Hematopoietic multipotent progenitor cell treated with erythropoietin and hydrocortisone succinate and interleukin-3 and kit ligand, for 17 days (in vitro differentiated cells): Measurements from ENCODE around the gene CACNB1.
"Not testable (repeated sequence)": the region's sequence is repeated elsewhere in the genome, so short reads cannot be mapped to it uniquely, and the experiment has no call there.

ENCODE experiments used
- DNase-seq: peaks from one replicate; pipeline ENCODE4 v3.0.0-alpha.2; 2015; ENCODE audit warnings: low spot score

Gene CACNB1

DNA sequence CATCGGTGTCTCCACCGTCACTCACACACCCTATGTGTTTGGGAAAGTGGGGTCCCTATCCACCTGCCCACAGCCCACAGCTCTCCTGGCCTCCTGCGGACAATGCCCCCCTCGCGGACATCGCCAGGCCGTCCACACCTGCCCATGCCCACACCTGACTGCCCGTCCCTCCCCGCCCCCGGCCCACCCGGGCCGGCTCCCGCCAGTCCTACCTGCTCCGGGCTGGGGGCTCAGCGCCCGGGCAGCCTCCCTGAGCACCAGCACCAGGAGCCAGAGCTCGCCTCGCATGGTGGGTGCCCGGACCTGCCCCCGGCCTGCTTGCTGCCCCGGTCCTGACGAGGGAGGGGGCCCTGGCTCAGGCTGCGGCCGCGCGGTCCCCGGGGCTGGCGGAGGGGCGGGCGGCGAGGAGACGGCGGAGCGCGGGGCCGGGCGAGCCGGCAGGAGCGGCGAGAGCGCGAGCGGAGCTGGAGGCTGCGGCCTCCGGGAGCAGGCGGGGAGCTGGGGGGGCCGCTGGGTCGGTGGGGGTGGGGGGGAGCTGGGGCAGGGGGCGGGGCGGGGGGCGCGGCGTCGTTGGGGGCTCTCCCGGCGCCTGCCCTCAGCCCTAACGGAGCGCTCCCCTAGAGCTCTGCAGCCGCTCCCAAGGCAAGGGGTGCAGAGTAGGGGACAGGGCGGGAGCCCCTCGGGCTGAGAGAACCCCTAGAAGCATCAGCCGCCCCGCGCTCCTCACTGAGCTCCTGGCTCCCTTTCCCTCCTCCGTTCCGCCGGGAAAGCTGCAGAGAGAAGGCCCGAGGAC lies 46.1 kb downstream of the CACNB1 start, which contains the start of gene PLXDC1:
Gene PLXDC1 (minus strand): TSS at position 488 of the 793 bp plus-strand sequence. CDS start 200 bp downstream, at position 288.
- DNase-seq = no peak

DNA sequence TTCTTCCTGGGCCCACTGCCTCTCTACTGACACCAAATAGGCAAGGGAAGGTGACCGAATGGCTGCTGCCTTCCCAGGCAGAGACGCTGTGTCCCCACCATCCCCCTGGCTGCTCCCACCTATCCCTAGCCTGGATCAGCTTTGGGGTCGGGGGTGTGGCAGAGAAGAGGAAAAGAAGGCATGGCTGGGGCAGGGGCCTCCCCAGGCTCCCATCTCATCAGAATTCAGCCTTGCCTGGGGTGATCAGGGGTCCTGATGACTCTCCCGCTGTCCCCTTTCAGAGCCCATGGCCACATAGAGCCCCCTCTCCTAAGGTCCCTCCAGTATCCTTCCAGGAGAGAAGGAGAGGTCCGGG lies 46.7 kb downstream of the CACNB1 start:
- DNase-seq = no peak

DNA sequence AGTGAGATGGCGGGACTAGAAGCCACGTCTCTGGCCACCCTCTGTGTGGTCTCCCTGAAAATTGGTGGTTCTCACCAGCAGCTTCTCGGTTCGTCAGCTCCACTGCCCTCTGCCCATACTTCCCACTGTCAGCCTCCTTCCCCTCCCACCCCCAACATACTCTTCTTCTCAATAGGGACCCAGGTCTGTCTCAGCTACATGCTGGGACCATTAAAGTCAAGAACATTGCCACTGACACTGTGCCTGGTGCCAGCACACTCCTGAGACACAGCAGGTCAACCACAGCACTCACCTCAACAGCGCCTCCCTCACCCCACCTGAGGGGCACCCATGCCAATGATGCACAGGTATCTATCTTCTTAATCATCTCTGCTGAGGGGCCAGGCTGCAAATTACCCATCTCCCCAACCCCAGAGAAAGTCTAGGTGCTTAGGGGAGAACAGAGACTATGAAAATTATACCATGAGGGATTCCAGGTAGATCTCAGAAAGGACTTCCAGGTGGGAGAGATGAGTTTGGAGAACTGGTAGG lies 47.3 kb downstream of the CACNB1 start:
- DNase-seq = no peak

DNA sequence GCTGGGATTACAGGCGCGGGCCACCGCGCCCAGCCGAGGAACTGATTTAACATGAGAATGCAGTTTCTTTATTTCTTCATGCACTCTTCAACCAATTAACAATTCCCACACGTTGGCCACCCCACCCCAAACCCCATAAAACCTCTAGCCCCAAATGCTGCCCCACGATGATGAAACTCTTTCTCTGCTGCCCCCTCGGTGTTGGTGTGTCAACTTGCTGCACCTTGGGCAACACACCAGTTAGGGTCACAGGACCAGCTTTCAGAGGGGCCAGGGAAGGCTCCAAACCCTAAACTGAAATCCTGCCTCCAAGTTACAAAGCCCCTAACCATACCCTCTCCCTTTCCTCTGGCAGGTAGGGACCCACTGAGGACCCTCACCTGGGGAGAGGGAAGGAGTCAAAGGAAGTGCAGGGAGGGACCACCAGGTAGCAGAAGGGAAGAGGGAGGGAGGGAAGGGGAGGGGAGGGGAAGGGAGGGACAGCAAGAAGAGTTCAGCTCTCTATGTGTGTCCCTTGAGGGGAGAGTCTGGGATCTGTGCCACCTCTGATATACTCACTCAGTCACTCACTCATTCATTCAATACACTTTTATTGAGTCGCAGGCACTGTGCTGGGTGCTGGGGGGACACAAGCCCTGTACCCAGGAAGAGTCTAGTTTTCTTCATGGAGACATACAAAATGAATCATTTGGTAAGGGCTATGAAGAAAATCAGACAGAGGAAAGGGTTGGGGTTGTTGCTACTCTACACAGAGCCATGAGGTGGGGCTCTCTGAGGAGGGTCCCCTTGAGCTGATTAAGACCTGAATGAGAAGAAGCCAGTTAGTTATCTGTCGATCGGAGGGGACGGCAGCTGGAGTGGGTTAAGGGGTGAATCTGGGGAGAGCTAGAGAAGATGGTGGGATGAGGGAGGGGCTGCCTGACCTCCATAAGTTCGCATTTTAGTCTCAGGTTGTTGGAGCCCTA lies 50.0 kb downstream of the CACNB1 start:
- no peak for DNase-seq

DNA sequence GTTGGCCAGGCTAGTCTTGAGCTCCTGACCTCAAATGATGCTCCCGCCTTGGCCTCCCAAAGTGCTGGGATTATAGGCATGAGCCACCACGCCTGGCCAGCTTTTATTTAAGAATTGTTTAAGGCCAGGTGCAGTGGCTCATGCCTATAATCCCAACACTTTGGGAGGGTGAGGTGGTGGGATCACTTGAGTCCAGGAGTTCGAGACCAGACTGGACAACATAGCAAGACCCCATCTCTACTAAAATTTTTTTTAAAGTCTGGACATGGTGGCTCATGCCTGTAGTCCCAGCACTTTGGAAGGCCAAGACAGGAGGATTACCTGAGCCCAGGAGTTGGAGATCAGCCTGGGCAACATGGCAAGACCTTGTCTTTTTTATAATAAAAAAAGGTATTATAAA lies 51.2 kb downstream of the CACNB1 start:
- DNase-seq = no peak

DNA sequence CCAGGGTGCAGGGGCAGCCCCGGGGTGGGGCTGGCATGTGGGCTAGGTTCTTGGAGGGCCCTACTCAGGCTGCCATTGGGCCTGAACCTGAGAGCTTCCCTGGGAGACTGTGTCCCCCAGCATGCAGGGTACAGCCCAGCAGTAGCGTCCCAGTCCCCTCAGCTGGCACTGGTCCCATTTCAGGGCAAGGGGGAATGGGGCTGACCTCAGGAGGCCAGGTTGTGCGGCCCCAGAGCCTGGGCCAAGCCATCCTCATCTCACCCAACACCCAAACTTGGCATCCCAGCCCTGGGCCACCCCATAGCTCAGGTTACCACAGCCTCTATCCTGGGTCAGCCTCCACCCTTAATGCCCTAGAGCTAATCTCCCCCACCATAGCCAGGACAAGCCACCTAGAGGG lies 52.3 kb downstream of the CACNB1 start:
- DNase-seq = no peak

DNA sequence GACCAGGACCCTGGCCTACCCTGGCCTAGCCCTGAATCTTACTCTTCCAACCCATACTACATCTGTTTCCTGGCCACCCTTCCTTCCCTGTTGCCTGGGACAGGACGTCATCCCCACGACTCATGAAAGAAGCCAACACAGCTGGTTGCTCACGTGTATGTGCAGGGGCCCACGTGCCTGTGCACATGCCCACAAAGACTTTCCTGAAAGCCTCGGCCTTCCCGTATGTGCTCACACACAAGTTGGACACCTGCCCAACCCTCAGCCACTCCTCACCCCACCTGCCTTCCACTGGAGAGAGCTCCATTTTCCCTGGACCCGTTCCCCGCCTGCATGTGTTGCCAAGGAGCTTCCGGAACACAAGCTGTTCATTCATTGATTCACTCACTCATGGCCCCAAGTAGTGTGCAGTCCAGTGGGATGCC lies 53.0 kb downstream of the CACNB1 start:
- DNase-seq = no peak

DNA sequence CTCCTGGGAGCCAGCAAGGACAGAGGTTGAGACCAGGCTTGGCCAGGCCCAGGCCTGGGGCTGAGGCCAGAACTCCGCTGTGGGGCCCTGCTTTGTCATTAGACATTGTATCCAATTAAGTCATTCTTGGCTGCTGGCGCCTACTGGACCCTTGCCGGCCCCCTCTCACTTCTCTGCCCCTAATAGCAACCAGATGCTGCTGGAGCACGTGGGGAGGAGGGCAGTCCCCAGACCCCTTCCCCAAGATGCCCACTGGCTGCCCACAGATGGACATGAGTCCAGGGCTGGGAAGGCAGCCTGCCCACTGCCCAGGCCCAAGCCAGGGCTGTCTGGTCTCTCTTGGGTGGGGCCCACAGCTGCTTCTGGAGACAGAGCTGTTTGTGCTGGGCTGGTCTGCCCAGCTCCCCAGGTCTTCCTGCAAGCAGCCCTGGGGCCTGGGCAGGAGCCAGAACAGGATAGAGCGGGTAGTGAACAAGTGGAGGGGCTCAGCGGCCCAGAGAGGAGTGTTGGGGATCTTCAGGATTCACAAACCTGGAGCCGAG lies 53.8 kb downstream of the CACNB1 start:
- DNase-seq = no peak

DNA sequence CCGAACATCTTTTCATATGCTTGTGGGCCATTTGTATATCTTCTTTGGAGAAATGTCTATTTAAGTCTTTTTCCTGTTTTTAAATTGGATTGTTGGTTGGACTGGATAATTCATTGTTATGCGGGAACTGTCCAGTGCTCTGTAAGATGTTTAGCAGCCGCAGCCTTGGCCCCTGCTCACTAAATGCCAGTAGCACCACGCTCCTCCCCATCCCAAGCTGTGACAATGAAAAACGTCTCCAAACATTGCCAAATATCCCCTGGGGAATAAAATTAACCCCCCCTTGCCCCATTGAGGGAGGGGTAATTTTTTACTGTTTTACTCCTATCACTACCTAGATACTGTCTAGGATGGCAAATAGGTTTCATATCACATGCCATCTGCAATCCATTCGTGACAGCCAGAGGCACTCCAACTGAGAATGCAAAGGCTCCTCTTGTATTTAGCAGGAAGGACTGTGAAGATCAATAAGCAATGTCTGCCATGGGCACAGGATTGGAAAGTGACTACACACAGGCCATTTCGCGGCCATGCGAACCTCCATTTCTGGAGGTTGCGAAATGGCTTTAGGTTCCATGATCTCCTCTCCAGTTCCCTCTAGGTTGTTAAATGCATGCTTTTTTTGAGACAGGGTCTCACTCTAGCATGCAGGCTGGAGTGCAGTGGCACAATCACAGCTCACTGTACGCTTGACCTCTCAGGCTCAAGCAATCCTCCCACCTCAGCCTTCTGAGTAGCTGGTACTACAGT lies 55.4 kb downstream of the CACNB1 start:
- DNase-seq = no peak

DNA sequence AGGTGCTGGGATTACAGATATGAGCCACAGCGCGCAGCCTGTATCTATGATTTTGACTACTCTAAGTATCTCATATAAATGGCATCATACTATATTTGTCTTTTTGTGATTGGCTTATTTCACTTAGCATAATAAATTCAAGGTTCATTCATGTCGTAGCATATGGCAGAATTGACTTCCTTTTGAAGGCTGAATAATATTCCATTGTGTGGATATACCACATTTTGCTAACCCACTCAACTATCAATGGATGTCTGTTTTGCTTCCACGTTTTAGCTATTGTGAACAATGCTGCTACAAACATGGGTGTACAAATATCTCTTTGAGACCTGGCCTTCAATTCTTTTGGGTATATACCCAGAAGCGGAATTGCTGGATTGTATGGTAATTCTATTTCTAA lies 56.2 kb downstream of the CACNB1 start:
- DNase-seq = no peak

DNA sequence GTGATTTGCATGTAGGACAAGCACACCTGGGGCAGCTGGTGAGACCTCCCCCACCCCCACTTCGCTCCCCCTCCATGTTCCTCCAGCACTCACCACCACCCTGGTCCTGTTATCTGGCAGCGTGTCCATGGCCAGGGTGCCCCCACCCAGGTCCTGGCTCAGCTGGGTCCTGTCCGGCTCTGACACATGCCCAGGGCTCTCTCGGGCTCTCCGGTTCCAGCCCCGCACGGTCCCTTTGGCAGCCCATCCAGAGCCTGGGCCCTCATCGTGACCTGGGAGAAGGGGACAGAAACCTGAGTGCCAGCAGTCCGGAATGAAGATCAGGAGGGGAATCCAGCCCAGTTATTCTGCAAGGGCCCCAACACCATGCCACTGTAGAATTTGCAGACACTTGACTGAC lies 57.9 kb downstream of the CACNB1 start:
- no peak for DNase-seq

DNA sequence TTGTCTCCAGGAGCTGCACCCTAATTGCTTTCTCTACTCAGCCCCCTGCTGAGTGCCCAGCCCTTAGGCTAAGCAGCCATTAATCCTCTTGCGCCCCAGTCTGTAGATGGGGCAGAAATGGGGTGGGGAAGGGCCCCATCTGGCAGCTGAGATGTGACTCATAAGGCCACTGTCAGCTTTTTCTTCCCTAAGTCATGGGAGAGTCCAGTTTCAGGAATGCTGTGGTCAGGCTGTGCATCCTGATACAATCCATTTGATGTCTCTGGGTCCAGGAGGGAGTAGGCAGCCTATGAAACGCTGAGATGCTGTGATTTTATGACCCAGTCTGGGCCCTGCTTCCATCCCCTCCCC lies 58.3 kb downstream of the CACNB1 start:
- DNase-seq = no peak

DNA sequence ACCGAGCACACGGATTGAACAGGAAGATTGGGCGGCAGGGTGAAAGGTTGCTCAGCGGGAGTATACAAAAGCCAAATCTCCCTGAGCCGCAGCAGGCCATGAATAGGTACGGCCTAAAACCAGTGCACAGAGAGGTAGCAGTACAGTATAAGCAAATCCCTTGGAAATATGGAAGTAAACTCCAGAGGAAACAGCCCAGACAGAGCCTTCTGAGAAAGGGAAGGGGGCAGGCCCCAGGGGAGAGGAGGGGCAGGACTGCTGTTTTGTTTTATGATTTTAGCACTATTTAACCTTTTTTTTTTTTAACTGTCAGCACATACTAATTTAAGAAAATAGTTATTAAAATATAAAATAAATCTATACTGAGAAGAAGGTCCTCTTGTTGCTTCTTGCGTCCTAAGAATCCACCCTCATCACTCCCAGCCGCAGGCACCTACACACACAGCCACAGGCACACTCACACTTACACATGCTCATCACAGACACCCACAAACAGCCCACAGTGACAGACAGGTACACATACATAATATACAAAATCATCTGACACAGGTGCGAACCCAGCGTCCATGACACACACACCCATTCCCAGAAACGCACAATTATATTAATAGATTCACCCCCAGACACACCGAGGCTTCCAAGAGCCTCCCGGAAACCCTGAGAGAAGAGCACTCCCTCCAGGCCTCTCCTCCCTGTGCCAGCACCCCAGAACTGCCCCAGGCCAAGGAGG lies 58.9 kb downstream of the CACNB1 start:
- DNase-seq = no peak

DNA sequence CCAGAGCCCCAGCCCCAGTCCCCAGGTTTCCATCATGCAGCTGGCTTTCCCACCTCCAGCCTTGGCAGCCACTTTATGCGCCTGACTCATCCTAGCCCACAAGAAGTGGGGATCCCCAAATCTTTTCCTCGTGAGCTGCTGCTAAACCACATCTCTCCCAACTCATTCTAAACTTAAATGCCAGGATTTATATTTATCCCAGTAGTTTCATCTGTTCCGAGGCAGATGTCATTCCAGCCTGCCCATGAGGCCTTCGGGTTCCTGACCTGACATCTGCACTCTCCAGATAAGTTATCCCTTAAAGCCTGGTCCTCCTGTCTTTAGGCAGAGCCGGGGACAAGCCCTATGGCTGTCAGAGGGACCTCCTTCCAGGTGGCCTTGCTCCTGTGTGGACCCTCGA lies 62.6 kb downstream of the CACNB1 start:
- DNase-seq = no peak

DNA sequence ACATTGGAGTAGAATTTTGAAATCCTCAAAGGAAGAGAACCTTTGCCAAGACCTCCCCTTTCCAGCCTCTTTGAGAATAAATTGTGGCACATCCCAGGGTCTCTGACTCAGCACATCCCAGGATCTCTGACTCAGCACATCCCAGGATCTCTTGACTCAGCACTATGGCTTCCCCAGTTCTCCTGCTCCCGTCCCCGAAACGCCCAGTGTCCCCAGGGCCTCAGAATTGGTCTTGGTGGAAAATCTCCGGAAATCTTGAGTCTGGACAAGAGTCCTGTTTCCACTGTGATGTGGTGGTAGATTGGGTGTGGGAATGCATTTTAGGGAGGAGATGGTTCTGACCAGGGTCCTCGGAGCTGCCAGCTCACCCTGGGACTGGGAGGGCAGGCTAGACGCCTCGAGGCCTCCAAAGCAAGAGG lies 65.3 kb downstream of the CACNB1 start:
- DNase-seq = no peak

DNA sequence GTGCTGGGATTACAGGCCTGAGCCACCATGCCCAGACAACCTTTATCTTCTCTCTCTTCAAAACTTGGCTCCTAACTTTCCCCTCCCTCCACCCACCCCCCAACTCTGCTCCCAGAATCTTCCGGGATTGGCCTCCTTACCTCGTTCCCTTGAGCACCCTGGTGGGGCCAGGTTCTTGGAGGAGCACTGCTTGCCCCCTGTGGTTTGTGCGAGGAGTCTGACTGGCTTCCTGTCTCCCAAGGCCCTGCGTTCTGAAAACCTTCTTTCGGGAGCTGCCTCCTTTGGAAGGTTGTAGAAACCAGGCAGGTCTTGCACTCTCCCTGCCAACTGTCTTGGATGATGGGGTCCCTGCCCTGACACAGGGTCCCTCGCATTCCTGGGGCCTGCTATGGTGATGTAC lies 65.9 kb downstream of the CACNB1 start:
- no peak for DNase-seq

DNA sequence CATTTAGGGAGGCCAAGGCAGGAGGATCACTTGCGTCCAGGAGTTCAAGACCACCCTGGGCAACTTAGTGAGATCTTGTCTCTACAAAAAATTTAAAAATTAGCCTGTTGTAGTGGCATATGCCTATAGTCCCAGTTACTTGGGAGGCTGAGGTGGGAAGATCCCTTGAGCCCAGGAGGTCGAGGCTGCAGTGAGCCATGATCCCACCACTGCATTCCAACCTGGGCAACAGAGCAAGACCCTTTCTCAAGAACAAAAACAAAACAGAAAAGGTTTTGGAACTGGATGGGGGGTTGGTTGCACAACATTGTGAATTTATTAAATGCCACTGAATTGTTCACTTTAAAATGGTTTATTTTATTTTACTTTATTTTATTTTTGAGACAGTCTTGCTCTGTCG lies 67.3 kb downstream of the CACNB1 start:
- DNase-seq = no peak

DNA sequence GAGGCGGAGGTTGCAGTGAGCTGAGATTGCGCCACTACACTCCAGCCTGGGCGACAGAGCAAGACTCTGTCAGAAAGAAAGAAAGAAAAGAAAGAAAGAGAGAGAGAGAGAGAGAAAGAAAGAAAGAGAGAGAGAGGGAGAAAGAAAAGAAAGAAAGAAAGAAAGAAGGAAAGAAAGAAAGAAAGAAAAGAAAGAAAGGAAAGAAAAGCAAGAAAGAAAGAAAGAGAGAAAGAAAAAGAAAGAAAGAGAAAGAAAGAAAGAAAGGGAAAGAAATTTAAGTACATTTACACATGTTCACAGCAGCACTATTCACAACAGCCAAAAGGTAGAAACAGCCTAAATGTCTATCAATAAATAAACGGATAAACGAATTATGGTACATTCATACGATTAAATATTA lies 67.9 kb downstream of the CACNB1 start:
- not testable (repeated sequence) for DNase-seq

DNA sequence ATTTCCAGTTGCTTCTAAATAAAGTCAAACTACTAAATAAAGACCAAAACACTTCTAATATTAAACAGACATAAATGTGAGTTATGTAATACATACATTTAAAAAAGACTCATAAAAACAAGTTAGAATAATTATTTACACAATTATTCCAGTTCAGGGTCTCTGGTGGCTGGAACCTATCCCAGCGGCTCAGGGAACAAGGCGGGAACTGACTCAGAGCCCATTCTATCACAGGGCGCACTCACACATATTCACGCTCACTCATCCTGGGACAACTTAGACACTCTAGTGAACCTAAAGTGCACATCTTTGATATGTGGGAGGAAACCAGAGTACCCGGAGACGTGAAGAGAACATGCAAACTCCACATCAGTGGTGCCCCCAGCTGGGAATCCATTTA lies 71.0 kb downstream of the CACNB1 start:
- no peak for DNase-seq

DNA sequence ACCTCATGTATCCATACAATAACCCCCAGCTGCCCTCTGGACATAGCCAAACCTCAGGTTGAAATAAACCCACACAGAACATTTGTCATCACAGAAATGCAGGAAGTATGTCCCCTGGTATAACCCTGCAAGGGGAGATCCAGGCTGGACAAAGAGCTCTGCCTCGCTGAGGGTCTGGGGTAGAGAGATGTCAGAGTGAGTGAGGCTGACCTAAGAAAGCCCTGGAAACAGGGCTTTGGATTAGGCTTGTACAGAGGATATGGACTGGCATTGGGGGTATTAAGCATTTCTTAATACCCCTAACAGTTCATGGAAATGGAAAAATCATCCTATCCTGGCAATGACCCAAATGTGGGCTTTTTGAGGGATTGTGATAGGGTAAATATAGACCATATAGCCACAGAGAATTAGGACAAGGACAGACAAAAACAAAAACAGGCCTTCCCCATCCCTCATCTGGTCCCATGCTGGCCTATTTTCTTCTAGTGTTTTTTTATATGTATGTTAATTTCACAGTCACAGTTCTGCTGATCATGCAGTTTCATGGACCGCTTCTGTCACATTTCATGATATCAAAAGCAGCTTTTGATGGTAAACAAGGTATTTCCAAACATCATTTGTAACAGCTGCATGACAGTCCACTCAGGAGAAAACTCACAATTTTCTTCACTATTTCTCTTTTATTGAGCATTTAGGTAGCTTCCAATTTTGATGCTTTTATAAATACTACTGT lies 72.2 kb downstream of the CACNB1 start:
- DNase-seq = no peak

DNA sequence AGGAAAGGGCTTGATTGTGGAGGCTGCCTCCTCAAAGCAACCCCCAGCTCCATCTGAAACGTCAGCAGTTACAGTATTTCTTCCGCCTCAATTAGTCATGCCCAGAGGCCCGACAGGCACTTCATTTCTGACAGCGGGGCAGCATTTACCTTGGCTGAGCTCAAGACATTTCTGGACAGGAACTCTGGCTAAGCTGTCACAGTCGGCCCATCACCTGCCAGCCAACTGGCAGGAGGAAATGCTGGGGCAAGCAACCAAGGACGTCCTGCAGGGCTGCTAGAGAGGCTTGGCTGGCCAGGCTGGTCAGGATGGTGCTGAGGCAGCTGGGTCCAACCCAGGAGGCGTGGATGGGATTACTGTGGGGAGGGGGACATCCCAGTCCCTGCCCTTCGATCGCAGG lies 73.8 kb downstream of the CACNB1 start:
- DNase-seq = no peak
